Measurements from ENCODE around the gene PFDN4.

The PFDN4 gene

DNA sequence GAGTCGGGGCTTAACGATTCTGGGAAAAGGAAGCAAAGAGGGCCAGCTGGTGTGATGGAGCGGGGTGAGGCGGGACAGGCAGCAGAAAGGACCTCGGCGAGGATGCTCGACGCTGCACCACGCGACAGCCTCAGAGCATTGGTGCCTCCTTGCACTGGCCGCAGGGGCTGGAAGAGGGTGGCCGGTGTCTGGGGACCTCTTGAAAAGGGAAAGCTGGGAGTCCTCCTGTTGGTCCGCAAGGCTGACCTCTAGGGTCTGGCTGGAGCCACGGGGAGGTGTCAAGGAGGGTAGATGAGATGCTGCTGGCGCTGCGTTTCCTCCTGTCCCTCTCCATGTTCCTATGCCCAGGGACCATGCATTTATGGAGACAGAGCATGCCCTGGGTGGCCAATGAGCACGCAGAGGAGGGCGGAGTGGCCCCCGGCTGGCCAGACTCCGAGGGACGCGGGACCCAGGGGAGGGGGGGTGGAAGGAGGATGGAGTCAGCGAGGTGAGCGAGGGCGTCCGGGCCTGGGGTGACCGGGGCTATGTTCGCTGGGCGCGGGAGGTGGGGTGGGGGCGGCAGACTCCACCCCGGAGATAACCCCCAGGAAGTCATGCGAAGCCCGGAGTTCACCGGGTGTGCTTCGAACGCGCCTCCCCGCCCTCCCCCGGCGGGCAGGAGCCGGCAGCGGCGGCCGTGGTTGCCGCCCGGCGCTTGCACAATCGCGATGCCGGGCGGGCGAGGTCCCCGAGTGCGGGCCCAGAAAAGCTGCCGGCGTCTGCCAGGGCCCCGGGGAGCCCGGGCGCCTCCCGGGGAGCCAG is 34.0 kb upstream of the PFDN4 start, which contains the start of gene CYP24A1:
TSS of gene CYP24A1 (minus strand) at position 334 of the 804 bp plus-strand sequence. CDS start 407 bp downstream, outside the sequence.
- DNase-seq: no peak

DNA sequence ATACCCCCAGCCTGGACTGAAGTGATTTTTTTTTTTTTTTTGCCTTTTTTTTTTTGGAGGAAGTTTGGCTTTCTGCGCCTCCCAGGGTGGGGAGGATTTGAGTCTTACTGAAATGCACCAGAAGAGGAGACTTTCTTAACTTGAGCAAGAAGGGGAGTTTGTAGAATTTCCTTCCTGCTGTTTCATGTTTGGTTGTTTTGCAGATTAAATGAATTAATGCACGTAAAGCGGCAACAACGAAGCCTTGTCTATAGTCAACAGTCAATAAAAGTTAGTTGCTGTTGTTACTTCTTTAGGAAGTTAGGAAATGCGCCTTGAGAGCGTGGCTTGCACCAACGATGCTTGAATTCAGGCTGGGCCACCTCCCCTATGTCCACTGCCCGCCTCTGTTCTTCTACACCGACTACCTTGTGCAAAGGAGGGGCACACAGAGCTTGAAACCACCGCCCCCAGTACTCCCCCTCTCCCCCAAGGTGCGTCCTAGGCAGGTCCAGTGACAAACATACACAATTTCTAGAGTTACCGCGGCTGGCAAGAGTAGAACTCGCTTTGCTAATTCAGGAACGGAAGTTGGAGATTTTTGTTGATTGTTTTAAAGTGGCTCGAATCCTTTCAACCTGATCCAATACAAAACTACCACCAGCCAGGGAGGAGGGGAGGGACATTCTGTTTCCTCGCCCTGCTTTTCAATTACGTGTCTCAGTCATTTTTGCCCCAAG is 33.3 kb upstream of the PFDN4 start:
- no peak for DNase-seq

DNA sequence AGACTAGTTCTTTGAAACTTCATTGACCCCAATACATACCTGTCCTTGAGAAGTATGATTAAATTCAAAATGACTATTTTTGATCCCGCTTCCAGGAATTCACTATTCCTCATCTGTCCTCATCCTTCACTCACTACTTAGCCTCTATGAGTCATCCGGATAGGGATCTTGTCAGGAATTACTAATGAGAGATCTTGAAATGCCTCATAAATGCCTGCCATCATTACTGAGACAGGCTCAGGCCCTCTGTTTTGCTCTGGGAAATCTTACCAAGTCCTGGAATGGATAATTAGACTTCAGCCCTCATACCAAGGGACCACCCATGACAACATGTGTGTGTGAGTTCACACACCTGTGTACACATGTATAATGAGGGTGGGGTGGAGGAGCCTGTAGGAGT is 31.3 kb upstream of the PFDN4 start:
- DNase-seq: peak; percentile 67

- DNase-seq: no peak
These were observed 30.5 kb upstream of the PFDN4 start for GRCh38 chr20:54177378-54177777.

- no peak for DNase-seq
These were observed 29.6 kb upstream of the PFDN4 start for GRCh38 chr20:54178256-54178655.

- DNase-seq: no peak
These were observed 27.9 kb upstream of the PFDN4 start for GRCh38 chr20:54179946-54180345.

GRCh38 chr20:54180931-54181330 is 27.0 kb upstream of the PFDN4 start:
- DNase-seq: no peak

DNA sequence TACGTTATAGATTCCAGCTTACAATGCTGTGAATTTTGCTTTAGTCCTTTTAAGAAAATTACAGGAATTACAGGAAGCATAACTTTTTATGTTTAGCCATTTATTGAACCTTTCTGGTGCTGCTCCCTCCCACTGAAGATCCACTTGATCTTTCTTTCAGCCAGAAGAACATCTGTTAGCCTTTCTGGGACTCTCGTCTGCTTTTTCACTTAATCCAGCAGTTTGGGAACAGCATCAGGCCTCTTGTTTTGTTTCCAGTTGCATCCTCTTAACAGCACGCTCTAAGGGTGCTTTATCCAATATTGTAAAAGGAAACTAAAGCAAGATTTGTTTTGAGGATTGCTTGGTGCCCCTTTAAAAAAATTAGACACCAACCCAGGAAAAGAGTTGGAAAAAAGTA is 23.8 kb upstream of the PFDN4 start:
- DNase-seq: no peak

GRCh38 chr20:54184904-54185626 is 22.8 kb upstream of the PFDN4 start:
- DNase-seq: no peak

- DNase-seq: no peak
These were observed 19.6 kb upstream of the PFDN4 start for GRCh38 chr20:54188132-54188849.

DNA sequence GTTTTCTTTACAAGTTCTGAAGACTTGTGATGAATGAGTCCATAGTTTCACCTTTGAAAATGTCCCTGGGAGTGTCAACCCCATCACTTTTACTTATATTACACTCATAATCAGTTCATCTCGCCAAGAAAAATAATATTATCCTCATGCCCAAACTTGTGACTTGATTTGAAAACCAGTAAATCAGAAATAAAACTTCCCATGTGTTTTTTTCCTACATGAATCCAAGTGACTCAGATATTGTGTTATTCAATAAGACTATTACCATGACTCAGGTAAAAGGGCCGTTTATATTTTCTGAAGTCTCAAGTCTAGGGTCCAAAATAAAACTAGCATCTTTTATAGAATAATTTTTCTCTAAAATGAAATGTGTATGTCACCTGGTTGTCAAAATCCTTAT is 18.3 kb upstream of the PFDN4 start:
- no peak for DNase-seq

DNA sequence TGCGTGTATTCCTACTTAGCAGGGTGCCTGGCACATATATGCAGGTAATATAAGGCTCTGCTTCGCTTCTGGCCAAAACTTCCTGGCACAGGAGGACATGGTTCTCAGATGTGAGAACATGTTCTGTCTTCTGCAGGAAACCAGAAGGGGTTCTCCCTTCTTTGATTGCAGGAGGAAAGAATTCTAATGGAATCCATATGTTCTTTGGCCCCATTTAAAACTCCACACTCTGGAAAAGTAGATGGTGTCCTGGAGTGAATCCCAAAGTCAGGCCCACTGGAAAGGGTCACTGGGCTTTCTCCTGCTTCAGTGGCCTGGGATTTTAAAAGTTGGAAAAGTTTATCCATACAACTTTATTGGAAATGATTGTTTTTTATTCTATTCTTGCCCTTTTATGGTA is 17.7 kb upstream of the PFDN4 start:
- DNase-seq: no peak

DNA sequence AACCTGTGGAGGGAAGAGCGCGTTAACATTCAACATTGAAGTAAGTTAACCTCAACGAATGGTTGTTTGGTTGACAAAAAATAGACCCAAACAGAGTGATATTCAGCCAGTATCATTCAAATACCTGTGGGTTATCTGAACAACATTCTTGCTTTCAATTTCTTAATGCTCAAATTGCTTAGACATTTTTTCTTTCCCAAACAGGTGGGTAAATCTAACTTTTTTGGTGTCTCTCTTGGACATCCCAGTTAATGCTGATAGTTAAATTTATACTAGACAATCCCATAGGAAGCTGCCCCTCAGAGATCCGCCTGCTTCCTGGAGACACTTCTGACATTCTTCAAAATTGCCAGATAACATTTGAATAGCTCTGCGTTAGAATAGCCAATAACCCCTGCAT is 14.1 kb upstream of the PFDN4 start:
- no peak for DNase-seq

GRCh38 chr20:54194724-54195438 is 13.0 kb upstream of the PFDN4 start:
- peak; percentile 35 for DNase-seq

DNA sequence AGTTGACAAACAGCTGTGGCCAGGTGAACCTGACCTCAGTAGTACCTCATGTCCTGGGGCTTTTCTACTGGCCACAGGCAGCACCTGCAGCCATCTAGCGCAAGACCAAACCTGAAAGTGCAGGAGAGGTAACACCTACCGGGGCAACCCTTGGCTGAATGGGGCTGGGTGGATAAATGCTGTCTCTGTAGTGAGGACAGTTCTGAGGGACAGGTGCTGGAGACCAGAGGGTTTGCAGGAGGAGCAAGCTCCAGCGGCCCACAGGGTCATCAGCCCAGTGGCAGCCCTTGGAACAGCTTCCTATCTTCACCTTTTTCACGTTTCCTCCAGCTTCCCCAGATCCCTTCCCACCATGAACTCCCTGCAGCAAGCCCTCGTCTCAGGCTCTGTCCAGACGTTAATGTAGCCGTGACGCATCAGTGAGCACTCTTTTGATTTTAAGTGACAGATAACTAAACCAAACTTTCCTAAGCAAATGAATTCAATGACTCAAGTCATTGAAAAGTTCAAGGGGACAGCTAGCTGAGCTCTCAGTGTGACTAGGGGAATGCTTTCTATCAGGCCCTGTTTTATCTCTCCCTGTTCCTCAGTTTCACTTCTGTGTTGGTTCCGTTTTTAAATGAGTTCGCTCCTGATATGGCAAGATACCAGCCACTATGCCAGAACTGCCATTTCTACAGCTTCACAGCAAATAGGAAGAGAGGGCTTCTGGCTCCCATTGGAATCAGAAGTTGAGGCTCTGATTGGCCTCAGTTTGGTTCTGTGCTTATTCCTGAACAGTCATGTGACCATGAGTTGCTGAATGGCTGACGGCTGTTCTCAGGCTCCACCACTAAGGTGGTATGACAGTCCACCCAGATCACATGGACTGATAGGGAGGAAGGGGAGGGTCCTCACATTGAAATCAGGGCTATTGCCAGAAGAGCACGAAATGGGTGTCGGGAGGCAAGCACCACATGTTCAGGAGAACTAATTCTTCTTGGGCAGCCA is 12.1 kb upstream of the PFDN4 start:
- DNase-seq: no peak

GRCh38 chr20:54197621-54198604 is 10.0 kb upstream of the PFDN4 start:
- peak; percentile 70 for DNase-seq

DNA sequence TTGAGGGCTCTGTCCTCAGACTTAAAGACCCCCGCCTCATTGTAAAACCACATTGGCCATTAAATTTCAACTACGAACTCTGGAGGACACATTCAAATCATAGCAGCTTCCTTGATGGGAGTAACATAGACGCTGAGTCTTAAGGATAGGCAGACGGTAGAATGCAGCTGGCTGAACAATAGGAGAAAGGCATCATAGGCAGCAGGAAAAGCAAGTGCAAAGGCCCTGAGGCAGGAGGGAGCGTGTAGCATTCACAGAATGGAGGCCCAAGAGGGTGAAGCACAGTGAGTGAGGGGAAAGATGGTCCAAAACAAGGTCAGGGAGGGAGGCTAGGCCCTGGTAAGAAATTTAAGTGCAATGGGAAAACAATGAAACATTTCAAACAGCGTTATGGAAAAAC is 8.6 kb upstream of the PFDN4 start:
- no peak for DNase-seq

DNA sequence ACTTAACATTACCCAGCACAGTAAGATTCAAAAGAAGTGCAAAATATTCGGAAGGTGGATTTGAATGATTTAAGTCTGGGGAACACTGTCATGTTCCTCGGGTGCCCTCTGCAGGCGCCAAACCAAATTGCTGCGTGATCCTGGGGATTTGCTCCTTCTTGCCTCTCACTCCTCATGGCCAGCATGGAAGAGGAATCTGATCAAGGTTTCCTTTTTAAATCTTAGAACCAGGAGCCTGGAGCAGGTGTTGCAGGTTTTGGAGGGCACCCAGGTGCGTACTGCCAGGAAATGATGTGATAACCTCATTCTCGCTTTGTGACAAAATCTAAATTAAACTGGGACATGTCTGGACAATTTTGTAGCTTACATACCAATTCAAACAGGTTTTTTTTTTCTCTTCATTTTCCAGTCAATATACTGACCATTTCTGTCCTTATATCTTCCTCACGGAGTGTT is 8.1 kb upstream of the PFDN4 start:
- peak; percentile 54 for DNase-seq

- DNase-seq: no peak
These were observed 7.2 kb upstream of the PFDN4 start for GRCh38 chr20:54200487-54201267.
